Gastrocnemius medialis (tissue), 4 donors: ENCODE results near the gene AATK. TPM values are rescaled to one million over a fixed set of nuclear protein-coding genes. Genes with fewer than 3 reads are reported as not detected.
"Not testable (repeated sequence)": the region's sequence is repeated elsewhere in the genome, so short reads cannot be mapped to it uniquely, and the experiment has no call there.

Experiments
- ATAC-seq, 2 donors: fragments of 150-250 bp; one replicate each; pipeline ENCODE4 v1.9.1; 2016
- DNase-seq, 2 donors: peaks; one replicate each; pipeline ENCODE4 v3.0.0-alpha.2; 2019
- H3K27ac ChIP-seq, 4 donors: fragments of 200-600 bp; sonication (generic); 1 replicate in 1 of 4; 2 replicates in 3 of 4; pipeline ENCODE4 v1.5.1; 2016 to 2018; ENCODE audit warnings: mild to moderate bottlenecking in 2 of 4, moderate library complexity in 1 of 4
- H3K27me3 ChIP-seq, 3 donors: fragments of 200-600 bp; sonication (generic) in 2 of 3; 1 replicate in 1 of 3; 2 replicates in 2 of 3; pipeline versions ENCODE4 v1.5.1 to v1.6.0; 2016 to 2019; ENCODE audit warnings: mild to moderate bottlenecking in 1 of 3, moderate library complexity in 1 of 3
- H3K36me3 ChIP-seq, 2 donors: fragments of 200-600 bp; sonication (generic) in 1 of 2; one replicate each; pipeline ENCODE4 v1.5.1; 2017 to 2018
- H3K4me1 ChIP-seq, 2 donors: fragments of 200-600 bp; sonication (generic) in 1 of 2; one replicate each; pipeline ENCODE4 v1.5.1; 2016 to 2017; ENCODE audit warnings: mild to moderate bottlenecking in 2 of 2
- H3K4me3 ChIP-seq, 4 donors: fragments of 200-600 bp; sonication (generic) in 3 of 4; 1 replicate in 1 of 4; 2 replicates in 3 of 4; pipeline ENCODE4 v1.5.1; 2016 to 2019; ENCODE audit warnings: mild to moderate bottlenecking in 2 of 4
- H3K9me3 ChIP-seq, 3 donors: fragments of 200-600 bp; sonication (generic) in 2 of 3; 1 replicate in 1 of 3; 2 replicates in 2 of 3; pipeline ENCODE4 v1.5.1; 2016 to 2019
- POLR2A ChIP-seq, 2 donors: fragments of 450-650 bp; IDR thresholded peaks; one replicate each; pipeline ENCODE4 v1.6.1; 2017; ENCODE audit warnings: antibody characterized with exemption in 2 of 2, mild to moderate bottlenecking in 2 of 2, moderate library complexity in 2 of 2
- in situ Hi-C, 4 donors: fragments of 200-750 bp; cut with MboI; loops; one replicate each; pipeline versions ENCODE4 v1.15.0 to v1.8.0; 2017; ENCODE audit warnings: low sequenced_read_pairs in 4 of 4
- intact Hi-C: fragments of 100-400 bp; cut with DNase I; formaldehyde crosslinking; loops from one replicate; pipeline ENCODE4 v1.15.1; 2023; ENCODE audit warnings: low total_unique reads
- total RNA-seq, 4 donors: library from RNA; depleted of rRNA; stranded (reverse); fragments of >200 nt; gene quantifications; one replicate each; pipeline versions ENCODE4 v1.1.0 to v1.2.3, GENCODE V29; 2016
- TF ChIP-seq, protein P1 (sequence below), 5 experiments: fragments of 450-650 bp in 3 of 5; fragments of 200-600 bp in 2 of 5; sonication (generic) in 2 of 5; IDR thresholded peaks in 4 of 5; conservative IDR thresholded peaks in 1 of 5; 1 replicate in 4 of 5; 2 replicates in 1 of 5; pipeline ENCODE4 v1.5.1; 2016 to 2019; ENCODE audit warnings: antibody characterized with exemption in 5 of 5, mild to moderate bottlenecking in 3 of 5, moderate library complexity in 3 of 5

AATK gene
- total RNA-seq, 4 donors from 2014 or later: 0.10 to 1.3 (median 0.80) TPM

- H3K27ac ChIP-seq: no peak overlapping the region
- no peaks in the 10 kb centered on the region for H3K9me3 ChIP-seq
- no peaks in the 10 kb centered on the region for H3K36me3 ChIP-seq
- no peak overlapping the region for H3K4me3 ChIP-seq
- TF ChIP-seq POLR2A (IDR thresholded peaks at IDR 0.05): no peak
- TF ChIP-seq, protein P1, sequence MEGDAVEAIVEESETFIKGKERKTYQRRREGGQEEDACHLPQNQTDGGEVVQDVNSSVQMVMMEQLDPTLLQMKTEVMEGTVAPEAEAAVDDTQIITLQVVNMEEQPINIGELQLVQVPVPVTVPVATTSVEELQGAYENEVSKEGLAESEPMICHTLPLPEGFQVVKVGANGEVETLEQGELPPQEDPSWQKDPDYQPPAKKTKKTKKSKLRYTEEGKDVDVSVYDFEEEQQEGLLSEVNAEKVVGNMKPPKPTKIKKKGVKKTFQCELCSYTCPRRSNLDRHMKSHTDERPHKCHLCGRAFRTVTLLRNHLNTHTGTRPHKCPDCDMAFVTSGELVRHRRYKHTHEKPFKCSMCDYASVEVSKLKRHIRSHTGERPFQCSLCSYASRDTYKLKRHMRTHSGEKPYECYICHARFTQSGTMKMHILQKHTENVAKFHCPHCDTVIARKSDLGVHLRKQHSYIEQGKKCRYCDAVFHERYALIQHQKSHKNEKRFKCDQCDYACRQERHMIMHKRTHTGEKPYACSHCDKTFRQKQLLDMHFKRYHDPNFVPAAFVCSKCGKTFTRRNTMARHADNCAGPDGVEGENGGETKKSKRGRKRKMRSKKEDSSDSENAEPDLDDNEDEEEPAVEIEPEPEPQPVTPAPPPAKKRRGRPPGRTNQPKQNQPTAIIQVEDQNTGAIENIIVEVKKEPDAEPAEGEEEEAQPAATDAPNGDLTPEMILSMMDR (IDR thresholded peaks at IDR 0.05 in 4 of 5, conservative IDR thresholded peaks at IDR 0.05 in 1 of 5): no peak
- H3K27me3 ChIP-seq: peaks cover 0 to 3% (median 0%) of the 10 kb centered on the region in 3 donors
- intact Hi-C loops: no loop called here
- no peak for DNase-seq
- ATAC-seq: no peak
- in situ Hi-C loops: loop anchor here in 1 of 4 donors (25.0 kb wide), 1 partner anchor 89 kb away; the partner anchor contains the start of genes NDUFAF8 and TEPSIN
- no peaks in the 10 kb centered on the region for H3K4me1 ChIP-seq
Observed at GRCh38 chr17:81148571-81148970, 17.4 kb downstream of the AATK start.

GRCh38 chr17:81147701-81148100, 18.3 kb downstream of the AATK start:
- Histone ChIP-seq H3K36me3 (no peaks in the 10 kb centered on the region), H3K27ac (no peak overlapping the region), H3K4me3 (no peak overlapping the region), H3K4me1 (peaks cover 0 to 3% of the 10 kb centered on the region in 2 donors), H3K27me3 (no peaks in the 10 kb centered on the region), H3K9me3 (no peaks in the 10 kb centered on the region)
- in situ Hi-C loops (loop anchor here in 1 of 4 donors (25.0 kb wide), 1 partner anchor 90 kb away; the partner anchor contains the start of genes NDUFAF8 and TEPSIN), intact Hi-C loops (no loop called here)
- DNase-seq (no peak), ATAC-seq (no peak)
- TF ChIP-seq, protein P1 (IDR thresholded peaks at IDR 0.05 in 4 of 5, conservative IDR thresholded peaks at IDR 0.05 in 1 of 5): no peak
- TF ChIP-seq POLR2A (IDR thresholded peaks at IDR 0.05): no peak

- DNase-seq, intact Hi-C loops: not testable (repeated sequence)
- in situ Hi-C loops: loop anchor here in 1 of 4 donors (25.0 kb wide), 1 partner anchor 91 kb away; the partner anchor contains the start of genes NDUFAF8 and TEPSIN
Observed at GRCh38 chr17:81146208-81146607, 19.8 kb downstream of the AATK start.

GRCh38 chr17:81144423-81144781, 21.6 kb downstream of the AATK start:
- intact Hi-C loops (no loop called here), in situ Hi-C loops (loop anchor here in 1 of 4 donors (25.0 kb wide), 1 partner anchor 93 kb away; the partner anchor contains the start of genes NDUFAF8 and TEPSIN)
- TF ChIP-seq POLR2A (IDR thresholded peaks at IDR 0.05): no peak
- TF ChIP-seq, protein P1 (IDR thresholded peaks at IDR 0.05 in 4 of 5, conservative IDR thresholded peaks at IDR 0.05 in 1 of 5): no peak
- ATAC-seq: no peak
- H3K4me1 ChIP-seq: peaks cover 0 to 6% of the 10 kb centered on the region in 2 donors
- no peaks in the 10 kb centered on the region for H3K36me3 ChIP-seq
- H3K27me3 ChIP-seq: no peaks in the 10 kb centered on the region
- H3K27ac ChIP-seq: no peak overlapping the region
- no peak for DNase-seq
- H3K4me3 ChIP-seq: no peak overlapping the region
- H3K9me3 ChIP-seq: no peaks in the 10 kb centered on the region

More at GRCh38 chr17:81146208-81146607, 19.8 kb downstream of the AATK start:
- not testable (repeated sequence) for H3K36me3 ChIP-seq, H3K4me3 ChIP-seq, H3K27ac ChIP-seq, H3K27me3 ChIP-seq, H3K4me1 ChIP-seq, ATAC-seq, H3K9me3 ChIP-seq

GRCh38 chr17:81143717-81144422, 22.2 kb downstream of the AATK start:
- intact Hi-C loops: no loop called here
- Histone ChIP-seq H3K27ac (no peak overlapping the region), H3K36me3 (no peaks in the 10 kb centered on the region), H3K4me1 (peaks cover 0 to 6% of the 10 kb centered on the region in 2 donors), H3K4me3 (no peak overlapping the region), H3K27me3 (no peaks in the 10 kb centered on the region), H3K9me3 (no peaks in the 10 kb centered on the region)
- ATAC-seq: no peak
- TF ChIP-seq POLR2A (IDR thresholded peaks at IDR 0.05): no peak
- TF ChIP-seq, protein P1 (IDR thresholded peaks at IDR 0.05 in 4 of 5, conservative IDR thresholded peaks at IDR 0.05 in 1 of 5): no peak
- in situ Hi-C loops: loop anchor here in 1 of 4 donors (25.0 kb wide), 1 partner anchor 93 kb away; the partner anchor contains the start of genes NDUFAF8 and TEPSIN
- no peak for DNase-seq
